Right hindlimb (tissue), 1 donor: ENCODE measurements around the gene FBLN7.
"Not testable (repeated sequence)": the region's sequence is repeated elsewhere in the genome, so short reads cannot be mapped to it uniquely, and the experiment has no call there.

ENCODE experiments used
- DNase-seq: peaks from one replicate; pipeline ENCODE4 v3.0.0-alpha.2; 2018

The FBLN7 gene, protein sequence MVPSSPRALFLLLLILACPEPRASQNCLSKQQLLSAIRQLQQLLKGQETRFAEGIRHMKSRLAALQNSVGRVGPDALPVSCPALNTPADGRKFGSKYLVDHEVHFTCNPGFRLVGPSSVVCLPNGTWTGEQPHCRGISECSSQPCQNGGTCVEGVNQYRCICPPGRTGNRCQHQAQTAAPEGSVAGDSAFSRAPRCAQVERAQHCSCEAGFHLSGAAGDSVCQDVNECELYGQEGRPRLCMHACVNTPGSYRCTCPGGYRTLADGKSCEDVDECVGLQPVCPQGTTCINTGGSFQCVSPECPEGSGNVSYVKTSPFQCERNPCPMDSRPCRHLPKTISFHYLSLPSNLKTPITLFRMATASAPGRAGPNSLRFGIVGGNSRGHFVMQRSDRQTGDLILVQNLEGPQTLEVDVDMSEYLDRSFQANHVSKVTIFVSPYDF

DNA sequence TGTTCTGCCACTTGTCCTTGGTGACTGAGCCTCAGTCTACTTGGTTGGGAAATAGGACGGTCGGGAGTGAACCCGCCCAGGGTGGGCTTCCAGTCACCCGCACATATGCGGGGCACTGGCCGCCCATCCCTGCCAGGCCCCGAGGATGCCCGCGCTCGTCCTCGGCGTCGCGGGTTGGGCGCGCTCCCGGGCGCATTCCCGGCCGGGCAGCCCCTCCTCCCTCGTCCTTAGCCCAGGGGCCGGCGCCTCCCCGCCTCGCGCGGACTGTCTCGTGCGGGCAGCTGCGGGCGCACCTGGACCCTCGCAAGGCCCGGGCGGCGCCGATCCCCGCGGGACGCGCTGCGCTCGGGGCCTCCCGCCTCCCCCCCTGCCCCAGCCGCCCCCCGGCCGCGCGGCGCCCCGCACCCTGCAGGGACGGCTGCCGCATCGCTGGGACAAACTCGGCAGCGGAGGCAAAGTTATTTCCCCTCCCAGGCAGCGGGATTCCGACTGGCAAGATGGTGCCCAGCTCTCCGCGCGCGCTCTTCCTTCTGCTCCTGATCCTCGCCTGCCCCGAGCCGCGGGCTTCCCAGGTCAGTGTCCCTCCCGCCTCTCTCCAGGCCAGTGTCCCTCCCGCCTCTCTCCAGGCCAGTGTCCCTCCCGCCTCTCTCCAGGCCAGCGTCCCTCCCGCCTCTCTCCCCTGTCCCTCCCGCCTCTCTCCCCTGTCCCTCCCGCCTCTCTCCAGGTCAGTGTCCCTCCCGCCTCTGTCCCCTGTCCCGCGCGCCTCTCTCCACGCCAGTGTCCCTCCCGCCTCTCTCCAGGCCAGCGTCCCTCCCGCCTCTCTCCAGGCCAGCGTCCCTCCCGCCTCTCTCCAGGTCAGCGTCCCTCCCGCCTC lies at the start of gene FBLN7:
TSS of gene FBLN7 (plus strand) at position 227 of the 874 bp plus-strand sequence. CDS start at position 498, 271 bp downstream.
- DNase-seq, result peak; percentile 55

DNA sequence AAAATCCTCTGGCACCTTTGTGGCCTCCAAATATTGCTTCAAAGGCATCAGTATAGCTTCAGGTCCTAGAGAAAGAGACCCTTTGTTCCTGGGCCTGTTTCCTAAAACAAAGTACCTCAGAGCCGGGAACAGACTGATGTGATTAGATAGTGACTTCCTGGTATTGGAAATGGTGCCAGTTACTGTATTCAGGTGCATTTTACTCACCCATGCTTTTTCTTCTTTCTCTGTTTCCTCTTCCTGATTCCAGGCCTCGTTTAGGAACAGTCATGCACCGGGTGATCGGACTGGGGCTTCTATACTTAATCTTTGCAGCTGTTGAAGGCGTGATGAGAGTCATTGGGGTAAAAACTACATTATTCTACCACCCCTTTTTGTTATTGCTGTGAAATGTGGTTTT lies 48.8 kb upstream of the FBLN7 start:
- no peak for DNase-seq

DNA sequence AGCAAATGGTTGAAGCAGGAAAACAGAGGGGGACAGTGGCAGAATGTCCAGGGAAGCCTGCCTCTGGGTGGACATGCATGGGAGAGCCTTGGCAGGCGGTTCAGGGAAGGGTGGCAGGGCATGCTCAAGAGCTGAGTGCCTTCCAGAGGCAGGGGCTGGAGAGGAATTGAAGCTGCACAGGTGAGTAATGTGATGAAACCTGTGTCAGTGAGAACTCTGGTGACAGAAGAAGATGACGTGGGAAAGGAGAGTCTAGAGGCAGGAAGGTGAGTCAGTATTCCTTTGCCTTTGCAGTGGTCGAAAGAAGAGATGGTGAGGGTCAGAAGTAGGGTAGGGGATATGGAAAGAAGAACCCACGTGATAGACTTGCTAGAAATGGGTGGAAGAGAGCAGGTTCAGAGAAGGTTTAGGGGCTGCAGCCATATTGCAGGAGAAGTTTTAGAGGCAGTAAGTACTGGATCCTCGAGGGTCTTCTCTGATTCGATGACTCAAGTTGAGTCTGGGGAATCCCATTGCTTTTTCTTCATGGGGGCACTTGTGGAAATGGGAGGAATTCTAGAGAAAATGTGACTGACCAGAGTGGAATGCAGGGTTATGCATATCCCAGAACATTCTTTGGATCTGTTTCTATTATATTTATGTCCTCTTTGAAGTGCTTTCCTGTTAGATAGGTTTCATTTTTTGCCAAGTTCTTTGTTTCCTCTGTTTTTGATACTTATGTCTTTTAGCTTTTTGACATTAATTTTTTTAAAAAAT lies 45.7 kb upstream of the FBLN7 start:
- DNase-seq, result no peak

DNA sequence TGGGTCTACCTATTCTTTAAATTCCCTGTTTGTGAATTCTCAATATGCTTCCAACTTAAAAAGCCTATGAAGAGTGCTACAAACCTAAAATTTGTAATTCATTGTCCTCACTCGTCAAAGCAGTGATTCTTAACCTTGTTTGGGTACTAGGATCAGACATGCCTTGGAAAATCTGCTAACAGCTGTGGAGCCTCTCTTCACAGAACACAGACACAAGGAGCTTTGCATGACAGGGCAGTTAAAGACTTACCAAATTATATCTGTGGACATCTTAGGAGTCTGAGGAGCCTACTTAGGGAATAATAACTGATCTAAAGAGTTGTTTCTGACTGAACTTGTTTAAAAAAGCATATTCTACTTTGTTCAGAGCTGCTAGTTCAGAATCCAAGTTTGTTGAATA lies 45.0 kb upstream of the FBLN7 start:
- no peak for DNase-seq

DNA sequence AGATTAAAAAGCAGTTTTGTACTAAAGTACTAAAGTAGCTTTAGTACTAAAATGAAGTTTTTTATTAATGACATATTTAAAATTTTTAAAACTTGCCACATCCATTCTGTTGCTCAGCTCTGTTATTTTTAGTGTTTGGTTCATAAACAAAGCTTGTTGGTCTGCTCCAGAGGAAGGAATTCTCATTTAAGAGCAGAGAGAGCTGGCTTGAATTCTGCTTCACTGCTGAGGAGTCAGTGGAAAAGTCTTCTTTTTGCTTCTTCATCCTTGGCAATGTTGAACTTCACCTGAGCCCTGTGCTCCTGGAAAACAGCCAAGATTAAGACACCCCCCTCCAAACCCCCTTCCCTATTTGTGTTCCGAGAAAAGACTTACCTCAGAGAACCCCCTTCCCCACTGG lies 42.5 kb upstream of the FBLN7 start:
- DNase-seq, result no peak

DNA sequence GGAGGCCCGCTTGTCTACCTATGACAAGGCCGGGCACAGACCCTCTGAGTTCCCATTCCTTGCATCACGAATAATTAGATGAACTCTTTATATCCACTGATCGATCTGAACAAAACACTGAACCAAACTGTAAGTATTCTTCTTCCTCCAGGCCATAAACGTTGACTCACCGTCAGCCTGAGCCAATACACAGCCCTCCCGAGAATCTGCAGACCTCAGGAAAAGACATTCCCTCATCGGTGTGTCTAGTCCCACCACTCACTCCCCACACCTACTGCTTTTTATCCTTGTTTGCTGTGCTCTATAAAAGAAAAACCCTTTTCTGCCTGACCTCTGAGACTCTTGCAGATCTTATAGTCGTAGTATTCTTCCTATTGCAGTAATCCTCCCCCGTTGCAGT lies 42.1 kb upstream of the FBLN7 start:
- DNase-seq, result no peak

DNA sequence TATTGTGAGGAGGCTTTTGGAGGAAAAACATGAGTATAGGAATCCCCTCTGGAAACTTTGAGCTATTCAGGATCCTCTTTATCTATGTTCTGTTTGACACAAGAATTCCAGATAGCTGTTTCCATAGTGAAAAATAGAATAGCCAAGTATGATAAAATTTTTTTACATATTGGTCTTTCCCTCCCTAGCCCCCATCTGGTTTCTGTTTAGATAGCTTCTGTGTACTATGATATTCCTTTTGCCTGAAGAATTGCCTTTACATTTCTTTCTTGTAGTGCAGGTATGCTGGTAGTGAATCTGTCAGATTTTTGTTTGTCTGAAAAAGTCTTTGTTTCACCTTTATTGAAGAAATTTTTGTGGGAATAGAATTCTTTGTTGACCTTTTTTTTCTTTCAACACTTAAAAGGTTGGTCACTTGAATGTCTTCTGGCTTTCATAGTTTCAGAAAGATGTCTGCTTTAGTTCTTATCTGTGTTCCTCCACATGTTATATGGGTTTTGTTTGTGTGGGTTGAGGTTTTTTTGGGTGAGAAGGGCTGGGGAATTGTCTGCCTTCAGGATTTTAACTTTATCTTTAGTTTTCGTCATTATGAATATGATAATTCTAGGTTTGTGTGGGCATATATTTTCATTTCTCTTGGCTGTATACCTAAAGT lies 29.9 kb upstream of the FBLN7 start:
- no peak for DNase-seq

DNA sequence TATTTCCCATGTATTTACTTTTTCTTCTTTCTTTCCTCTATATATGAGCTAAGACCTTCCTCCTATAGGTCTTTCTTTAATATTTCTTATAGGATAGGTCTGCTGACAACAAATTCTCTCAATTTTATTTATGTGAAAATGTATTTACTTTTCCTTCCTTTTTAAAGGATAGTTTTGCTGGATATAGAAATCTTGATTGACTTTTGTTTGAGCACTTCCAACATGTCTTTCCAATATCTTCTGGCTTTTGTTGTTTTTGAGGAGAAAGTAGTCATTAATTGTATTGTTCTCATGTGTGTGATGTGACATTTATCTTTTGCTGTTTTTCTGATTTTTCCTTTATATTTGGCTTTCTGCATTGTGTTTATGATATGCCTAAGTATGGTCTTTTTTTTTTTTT lies 28.9 kb upstream of the FBLN7 start:
- DNase-seq, result no peak

DNA sequence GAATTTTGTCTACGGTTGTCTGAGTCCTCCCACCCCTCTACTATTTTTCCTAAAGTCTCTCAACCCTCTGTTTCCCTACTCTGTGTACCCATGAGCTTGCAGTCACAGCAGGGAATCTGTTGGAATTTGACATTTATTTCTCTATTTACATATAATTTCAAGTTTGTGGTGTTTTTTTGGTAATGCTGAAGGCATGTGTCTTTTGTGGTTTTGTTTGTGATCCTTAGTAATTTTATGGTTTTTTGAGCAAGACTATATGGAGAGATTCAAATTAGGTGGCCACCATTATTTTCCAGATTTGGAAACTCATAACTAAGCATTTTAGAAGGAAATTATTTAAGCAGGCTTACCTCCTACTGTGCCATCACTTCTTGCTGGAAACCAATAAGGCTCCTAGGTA lies 27.2 kb upstream of the FBLN7 start:
- no peak for DNase-seq

DNA sequence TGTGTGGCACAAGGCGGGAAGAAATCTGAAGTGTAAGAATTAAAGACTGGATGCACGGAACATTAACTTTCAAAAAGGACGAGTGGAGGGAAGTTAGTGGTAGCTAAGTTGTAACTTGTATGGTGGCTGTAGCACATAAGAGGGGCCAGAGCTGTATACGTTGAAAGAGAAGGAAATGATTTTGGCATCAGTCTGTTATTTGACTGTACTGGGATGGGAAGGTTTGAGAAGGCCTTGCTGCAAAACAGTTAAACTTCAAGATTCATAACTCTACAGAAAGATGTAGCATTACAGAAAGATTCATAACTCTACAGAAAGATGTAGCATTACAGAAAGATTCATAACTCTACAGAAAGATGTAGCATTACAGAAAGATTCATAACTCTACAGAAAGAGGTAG lies 24.8 kb upstream of the FBLN7 start:
- DNase-seq, result not testable (repeated sequence)

DNA sequence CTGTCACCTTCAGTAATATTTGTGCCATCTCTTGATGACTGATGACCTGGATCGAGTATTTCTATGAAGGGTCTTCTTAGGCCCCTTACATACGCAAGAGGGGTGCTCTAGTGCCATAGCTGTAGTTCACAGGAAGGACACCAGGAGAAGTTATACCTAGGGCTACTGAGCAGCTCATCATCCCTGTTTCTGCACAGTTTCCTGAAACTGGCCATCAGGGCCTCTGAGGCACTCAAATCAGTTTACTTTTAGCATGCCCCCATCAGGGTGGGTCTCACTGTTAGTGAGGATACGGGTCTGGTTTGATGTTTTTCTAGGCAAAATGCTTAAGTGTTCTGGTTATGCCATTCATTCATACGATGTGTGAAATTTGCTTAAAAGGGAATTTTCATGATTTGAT lies 20.0 kb upstream of the FBLN7 start:
- no peak for DNase-seq

DNA sequence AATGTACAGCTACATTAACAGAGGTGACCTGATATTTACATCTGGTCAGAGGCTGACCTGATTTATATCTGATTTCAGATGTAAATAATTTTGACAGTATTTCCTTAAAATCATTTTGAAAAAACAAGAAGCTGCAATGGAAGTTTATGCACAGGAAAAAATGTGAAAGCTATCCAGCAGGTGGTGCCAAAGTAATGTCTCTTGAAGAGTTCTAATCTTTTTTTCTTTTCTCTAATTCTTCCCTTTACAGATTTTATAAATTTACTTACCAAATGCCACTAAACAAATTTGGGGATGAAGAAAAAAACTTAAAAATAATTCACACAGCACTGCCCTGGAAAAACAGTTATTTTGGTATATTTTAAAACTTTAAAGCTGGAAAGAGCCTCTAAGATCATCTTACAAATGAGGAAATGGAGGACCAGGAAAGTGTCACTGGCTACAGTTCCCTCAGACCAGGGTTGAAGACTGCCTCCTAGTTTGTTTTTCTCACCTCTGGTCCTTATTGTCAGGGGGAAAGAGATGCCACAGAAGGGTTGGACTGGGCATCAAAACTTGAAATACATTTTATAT lies 16.4 kb upstream of the FBLN7 start:
- no peak for DNase-seq

DNA sequence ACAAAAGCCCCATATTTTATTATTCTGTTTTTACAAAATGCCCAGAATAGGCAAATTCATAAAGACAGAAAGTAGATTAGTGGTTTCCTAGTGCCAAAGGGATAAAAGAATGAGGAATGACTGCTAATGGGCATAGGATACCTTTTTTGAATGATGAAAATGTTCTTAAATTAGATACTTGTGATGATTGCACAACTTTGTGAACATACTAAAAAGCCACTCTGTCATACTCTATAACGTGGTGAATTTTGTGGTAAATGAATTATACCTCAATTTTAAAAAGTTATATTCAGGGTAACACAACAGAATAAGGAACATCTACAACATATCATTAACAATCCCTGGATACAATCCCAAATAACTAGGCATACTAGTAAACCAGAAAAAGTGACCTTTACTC lies 9.1 kb upstream of the FBLN7 start:
- DNase-seq, result no peak

DNA sequence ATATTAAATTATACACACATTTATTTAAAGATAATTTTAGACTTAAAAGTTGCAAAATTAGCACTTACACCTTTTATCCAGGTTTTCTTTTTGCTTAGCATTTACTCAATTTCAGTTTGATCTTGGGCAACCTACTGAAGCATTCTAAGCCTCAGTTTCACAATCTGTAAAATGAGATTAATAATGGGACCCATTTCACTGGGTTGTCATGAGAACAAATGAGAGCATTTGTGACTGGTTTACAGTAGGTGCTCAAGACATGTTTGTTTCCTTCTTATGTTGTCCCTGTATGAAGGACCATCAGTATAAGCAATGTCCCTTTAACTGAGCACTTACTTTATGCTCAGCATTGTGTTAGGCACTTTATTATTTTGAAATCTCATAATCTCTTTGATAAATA lies 4.8 kb upstream of the FBLN7 start:
- DNase-seq, result no peak

DNA sequence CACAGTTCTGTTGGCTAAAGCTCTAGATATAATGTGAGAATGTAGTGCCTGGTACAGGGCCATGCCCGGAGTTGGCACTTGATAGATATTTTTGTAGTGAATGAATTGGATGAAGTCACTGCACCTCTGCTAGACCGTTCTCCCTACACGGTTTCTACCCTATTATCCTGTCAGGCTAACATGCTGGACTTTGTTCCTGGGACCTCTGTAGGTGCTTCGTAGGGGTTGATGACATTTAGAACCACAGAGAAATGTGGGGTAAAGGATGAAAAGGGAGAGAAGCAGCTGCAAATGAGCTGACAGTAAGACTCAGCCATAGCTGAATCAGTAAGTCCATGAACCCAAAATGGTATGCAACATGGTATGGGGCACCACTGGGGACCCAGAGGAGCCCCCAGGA lies 4.1 kb upstream of the FBLN7 start:
- DNase-seq, result no peak

DNA sequence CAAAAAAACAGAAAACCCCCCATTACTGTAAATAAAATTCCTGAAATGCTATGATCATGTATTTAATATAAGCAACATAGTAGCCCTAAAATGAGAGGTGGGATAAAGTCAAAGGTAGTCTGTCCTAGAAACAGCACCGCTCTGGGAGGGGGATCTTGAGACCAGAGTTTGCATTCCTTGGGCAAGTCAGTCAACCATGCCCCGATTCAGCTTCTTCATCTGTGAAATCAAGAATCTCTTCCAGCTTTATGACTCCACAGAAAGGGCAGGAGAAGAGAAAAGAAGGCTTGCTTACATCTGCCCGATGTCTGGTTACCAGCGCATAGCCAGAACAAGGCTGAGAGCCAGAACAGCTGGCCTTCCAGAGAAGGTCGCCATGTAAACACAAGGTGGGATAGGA lies 2.1 kb upstream of the FBLN7 start:
- no peak for DNase-seq

DNA sequence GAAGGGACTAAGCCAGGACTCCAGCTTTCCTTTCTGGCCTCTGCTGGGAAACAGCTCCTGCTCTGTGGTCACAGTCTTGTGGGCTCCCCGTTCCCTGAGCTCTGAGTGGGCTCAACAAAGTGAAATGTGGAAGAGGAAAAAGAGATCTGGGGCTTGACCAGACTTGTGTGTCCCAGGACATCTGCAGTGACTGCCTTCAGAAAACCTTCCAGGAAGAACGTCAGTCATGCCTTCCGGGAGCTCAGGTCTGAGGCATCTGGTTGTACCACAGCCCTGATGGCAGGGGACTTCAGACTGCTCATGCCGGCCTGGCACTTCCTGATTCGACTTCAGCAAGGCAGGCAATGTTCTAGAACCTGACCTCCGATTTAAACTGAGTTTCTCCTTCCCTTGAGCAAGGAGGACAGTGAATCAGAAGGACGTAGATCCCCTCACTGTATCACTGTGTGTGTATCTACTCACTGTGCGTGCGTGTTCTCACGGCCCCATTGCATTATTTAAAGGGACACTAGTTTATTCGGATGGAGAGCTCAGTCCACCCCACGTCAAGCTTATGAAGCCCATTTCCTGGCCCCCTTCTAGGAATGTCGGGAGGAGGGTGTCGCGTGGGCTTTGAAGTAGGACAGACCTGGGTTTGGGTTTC lies 548 bp upstream of the FBLN7 start:
- DNase-seq, result no peak

DNA sequence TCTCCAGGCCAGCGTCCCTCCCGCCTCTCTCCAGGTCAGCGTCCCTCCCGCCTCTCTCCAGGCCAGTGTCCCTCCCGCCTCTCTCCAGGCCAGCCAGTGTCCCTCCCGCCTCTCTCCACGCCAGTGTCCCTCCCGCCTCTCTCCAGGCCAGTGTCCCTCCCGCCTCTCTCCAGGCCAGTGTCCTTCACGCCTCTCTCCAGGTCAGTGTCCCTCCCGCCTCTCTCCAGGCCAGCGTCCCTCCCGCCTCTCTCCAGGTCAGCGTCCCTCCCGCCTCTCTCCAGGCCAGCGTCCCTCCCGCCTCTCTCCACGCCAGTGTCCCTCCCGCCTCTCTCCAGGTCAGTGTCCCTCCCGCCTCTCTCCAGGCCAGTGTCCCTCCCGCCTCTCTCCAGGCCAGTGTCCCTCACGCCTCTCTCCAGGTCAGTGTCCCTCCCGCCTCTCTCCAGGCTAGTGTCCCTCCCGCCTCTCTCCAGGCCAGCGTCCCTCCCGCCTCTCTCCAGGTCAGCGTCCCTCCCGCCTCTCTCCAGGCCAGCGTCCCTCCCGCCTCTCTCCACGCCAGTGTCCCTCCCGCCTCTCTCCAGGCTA lies 939 bp downstream of the FBLN7 start:
- DNase-seq, result not testable (repeated sequence)

DNA sequence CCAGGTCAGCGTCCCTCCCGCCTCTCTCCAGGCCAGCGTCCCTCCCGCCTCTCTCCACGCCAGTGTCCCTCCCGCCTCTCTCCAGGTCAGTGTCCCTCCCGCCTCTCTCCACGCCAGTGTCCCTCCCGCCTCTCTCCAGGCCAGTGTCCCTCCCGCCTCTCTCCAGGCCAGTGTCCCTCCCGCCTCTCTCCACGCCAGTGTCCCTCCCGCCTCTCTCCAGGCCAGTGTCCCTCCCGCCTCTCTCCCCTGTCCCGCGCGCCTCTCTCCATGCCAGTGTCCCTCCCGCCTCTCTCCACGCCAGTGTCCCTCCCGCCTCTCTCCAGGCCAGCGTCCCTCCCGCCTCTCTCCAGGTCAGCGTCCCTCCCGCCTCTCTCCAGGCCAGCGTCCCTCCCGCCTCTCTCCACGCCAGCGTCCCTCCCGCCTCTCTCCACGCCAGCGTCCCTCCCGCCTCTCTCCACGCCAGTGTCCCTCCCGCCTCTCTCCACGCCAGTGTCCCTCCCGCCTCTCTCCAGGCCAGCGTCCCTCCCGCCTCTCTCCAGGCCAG lies 1.5 kb downstream of the FBLN7 start:
- DNase-seq, result not testable (repeated sequence)

DNA sequence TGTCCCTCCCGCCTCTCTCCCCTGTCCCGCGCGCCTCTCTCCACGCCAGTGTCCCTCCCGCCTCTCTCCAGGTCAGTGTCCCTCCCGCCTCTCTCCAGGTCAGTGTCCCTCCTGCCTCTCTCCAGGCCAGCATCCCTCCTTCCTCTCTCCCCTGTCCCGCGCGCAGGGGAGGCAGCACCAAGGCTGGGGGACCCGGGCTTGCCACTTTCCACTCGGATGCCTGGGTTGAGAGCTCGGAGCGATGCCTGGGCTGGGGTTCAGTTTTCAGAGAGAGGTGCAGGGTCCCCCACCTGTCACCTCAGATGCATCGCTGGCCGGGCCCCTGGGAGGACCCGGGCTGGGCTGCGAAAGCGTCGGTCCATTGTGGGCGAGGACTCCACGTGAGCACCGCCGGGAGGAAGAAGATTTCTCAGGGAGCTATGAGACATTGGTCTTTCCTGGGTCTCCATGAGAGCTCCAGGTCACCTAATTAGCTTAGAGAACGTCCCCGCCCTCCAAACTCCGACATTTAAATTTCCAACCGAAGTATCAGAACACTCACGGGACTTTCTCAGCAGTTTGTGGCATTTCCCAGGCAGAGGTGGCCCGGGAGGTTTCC lies 2.1 kb downstream of the FBLN7 start:
- DNase-seq, result no peak
